SK-N-SH (cell line): ENCODE data around the gene TSC22D2. TPM values are rescaled to one million over a fixed set of nuclear protein-coding genes. Genes with fewer than 3 reads are reported as not detected.

Source experiments
- CTCF ChIA-PET: fragments of 300-600, 350-600 bp; formaldehyde crosslinking; extraction: SDS; loops from one replicate; lab custom pipeline; 2021; lab: Yijun Ruan, JAX
- POLR2A ChIA-PET: fragments of 350-600 bp; sonication (Branson Sonifier 250); formaldehyde crosslinking; extraction: SDS; loops from one replicate; lab custom pipeline; 2020; ENCODE audit warnings: antibody characterized with exemption, inconsistent platforms; lab: Yijun Ruan, JAX
- DNase-seq: peaks from one replicate; pipeline ENCODE4 v3.0.0; 2012
- H2AFZ ChIP-seq: fragments of 200-600 bp; sonication (generic); 2 replicates; pipeline ENCODE4 v1.8.1; 2016; ENCODE audit warnings: antibody characterized with exemption, mild to moderate bottlenecking, low read depth
- H3F3A ChIP-seq: fragments of 200-600 bp; sonication (generic); replicated peaks from 2 replicates; pipeline ENCODE3; 2016; ENCODE audit warnings: antibody characterized with exemption, mild to moderate bottlenecking; ENCODE audit not compliant: insufficient read depth
- H3K27ac ChIP-seq, 2 experiments: fragments of 200-500 bp in 1 of 2; fragments of 200-600 bp in 1 of 2; sonication (Bioruptor generic) in 1 of 2; sonication (generic), shearing (Covaris generic) in 1 of 2; 2 replicates each; pipeline versions ENCODE4 v1.5.1 to v1.6.1; 2014 to 2016; ENCODE audit warnings: low read depth in 2 of 2, inconsistent platforms in 1 of 2, low read length in 1 of 2, mild to moderate bottlenecking in 1 of 2, mixed read lengths in 1 of 2
- H3K27me3 ChIP-seq: fragments of 200-600 bp; sonication (generic), shearing (Covaris generic); 2 replicates; pipeline ENCODE4 v1.6.1; 2016; ENCODE audit warnings: mixed run types; ENCODE audit not compliant: insufficient read depth
- H3K36me3 ChIP-seq, 2 experiments: fragments of 200-500 bp in 1 of 2; fragments of 200-600 bp in 1 of 2; sonication (Bioruptor generic) in 1 of 2; sonication (generic) in 1 of 2; replicated peaks in 1 of 2; 2 replicates each; pipeline versions ENCODE3 to v1.5.1; 2014 to 2016; ENCODE audit warnings: low read length in 1 of 2, mild to moderate bottlenecking in 1 of 2; ENCODE audit not compliant: insufficient read depth in 2 of 2, control insufficient read depth in 1 of 2
- H3K4me1 ChIP-seq, 2 experiments: fragments of 200-500 bp in 1 of 2; fragments of 200-600 bp in 1 of 2; sonication (Bioruptor generic) in 1 of 2; sonication (generic), shearing (Covaris generic) in 1 of 2; 2 replicates each; pipeline versions ENCODE4 v1.5.1 to v1.6.1; 2014 to 2016; ENCODE audit warnings: low read depth in 1 of 2, low read length in 1 of 2, mixed run types in 1 of 2; ENCODE audit not compliant: insufficient read depth in 2 of 2, control insufficient read depth in 1 of 2
- H3K4me2 ChIP-seq: fragments of 200-600 bp; sonication (generic), shearing (Covaris generic); 2 replicates; pipeline ENCODE4 v1.6.1; 2017; ENCODE audit warnings: mixed run types
- H3K4me3 ChIP-seq, 2 experiments: fragments of 200-500 bp in 1 of 2; fragments of 200-600 bp in 1 of 2; sonication (Bioruptor generic) in 1 of 2; sonication (generic), shearing (Covaris generic) in 1 of 2; 2 replicates each; pipeline versions ENCODE4 v1.5.1 to v1.8.1; 2014 to 2016; ENCODE audit warnings: low read depth in 2 of 2, inconsistent platforms in 1 of 2, low read length in 1 of 2, mild to moderate bottlenecking in 1 of 2, mixed read lengths in 1 of 2, moderate library complexity in 1 of 2
- H3K79me2 ChIP-seq: fragments of 200-600 bp; sonication (generic); 2 replicates; pipeline ENCODE4 v1.8.1; 2017; ENCODE audit warnings: mild to moderate bottlenecking; ENCODE audit not compliant: insufficient read depth
- H3K9ac ChIP-seq: fragments of 200-600 bp; sonication (generic); 2 replicates; pipeline ENCODE4 v1.6.1; 2017; ENCODE audit warnings: mixed run types
- H3K9me2 ChIP-seq: fragments of 200-600 bp; sonication (generic); 2 replicates; pipeline ENCODE4 v1.6.1; 2017; ENCODE audit warnings: mixed run types
- H3K9me3 ChIP-seq: fragments of 200-600 bp; sonication (generic); 2 replicates; pipeline ENCODE4 v1.6.1; 2017; ENCODE audit warnings: mixed run types, mild to moderate bottlenecking, moderate library complexity
- H4K20me1 ChIP-seq: fragments of 200-600 bp; sonication (generic); 2 replicates; pipeline ENCODE4 v1.6.1; 2017; ENCODE audit warnings: mild to moderate bottlenecking, mixed run types; ENCODE audit not compliant: insufficient read depth
- EZH2phosphoT487 ChIP-seq: fragments of 200-600 bp; sonication (generic); IDR thresholded peaks from 2 replicates; pipeline ENCODE4 v1.6.1; 2017; ENCODE audit warnings: low read depth, mixed run types, mild to moderate bottlenecking, antibody characterized with exemption, moderate library complexity, borderline replicate concordance
- FOSL2 ChIP-seq: IDR thresholded peaks from 2 replicates; pipeline ENCODE4 v1.4.0; 2012; ENCODE audit warnings: low read depth, mild to moderate bottlenecking, moderate library complexity, borderline replicate concordance
- MXI1 ChIP-seq: IDR thresholded peaks from 2 replicates; pipeline ENCODE4 v1.6.1; 2012; ENCODE audit warnings: mild to moderate bottlenecking, low read depth, low read length, improper control_type of control experiment
- POLR2AphosphoS5 ChIP-seq: IDR thresholded peaks from 2 replicates; pipeline ENCODE4 v1.6.1; 2012; ENCODE audit warnings: low read depth, low read length
- RAD21 ChIP-seq: IDR thresholded peaks from 2 replicates; pipeline ENCODE4 v1.6.1; 2012; ENCODE audit warnings: mild to moderate bottlenecking, low read length
- RCOR1 ChIP-seq: fragments of 150-350 bp; IDR thresholded peaks from 2 replicates; pipeline ENCODE4 v1.6.1; 2017; ENCODE audit warnings: antibody characterized with exemption, low read length
- RXRA ChIP-seq: IDR thresholded peaks from 2 replicates; pipeline ENCODE4 v1.4.0; 2012; ENCODE audit warnings: low read depth, mild to moderate bottlenecking, borderline replicate concordance
- SIN3A ChIP-seq: IDR thresholded peaks from 2 replicates; pipeline ENCODE4 v1.6.1; 2012; ENCODE audit warnings: low read depth, mild to moderate bottlenecking, low read length, moderate library complexity, borderline replicate concordance
- WGBS: methylation state at CpG from one replicate; pipeline ENCODE4 v1.1.6; 2017; ENCODE audit warnings: low lambda C conversion rate; 5-methylcytosine and 5-hydroxymethylcytosine counted together
- polyA plus RNA-seq, 3 experiments: library from polyadenylated mRNA; depleted of rRNA; stranded (reverse); fragments of >200 nt; gene quantifications; 2 replicates each; pipeline ENCODE4 v1.2.3, GENCODE V29; 2012
- TF ChIP-seq, protein P1 (sequence below): IDR thresholded peaks from 2 replicates; pipeline ENCODE4 v1.6.1; 2012; ENCODE audit warnings: mild to moderate bottlenecking, low read depth, low read length, moderate library complexity

Gene TSC22D2
- polyA plus RNA-seq, 1 of the 3 experiments (the other 2 are of a cell fraction): 4.8 TPM

DNA sequence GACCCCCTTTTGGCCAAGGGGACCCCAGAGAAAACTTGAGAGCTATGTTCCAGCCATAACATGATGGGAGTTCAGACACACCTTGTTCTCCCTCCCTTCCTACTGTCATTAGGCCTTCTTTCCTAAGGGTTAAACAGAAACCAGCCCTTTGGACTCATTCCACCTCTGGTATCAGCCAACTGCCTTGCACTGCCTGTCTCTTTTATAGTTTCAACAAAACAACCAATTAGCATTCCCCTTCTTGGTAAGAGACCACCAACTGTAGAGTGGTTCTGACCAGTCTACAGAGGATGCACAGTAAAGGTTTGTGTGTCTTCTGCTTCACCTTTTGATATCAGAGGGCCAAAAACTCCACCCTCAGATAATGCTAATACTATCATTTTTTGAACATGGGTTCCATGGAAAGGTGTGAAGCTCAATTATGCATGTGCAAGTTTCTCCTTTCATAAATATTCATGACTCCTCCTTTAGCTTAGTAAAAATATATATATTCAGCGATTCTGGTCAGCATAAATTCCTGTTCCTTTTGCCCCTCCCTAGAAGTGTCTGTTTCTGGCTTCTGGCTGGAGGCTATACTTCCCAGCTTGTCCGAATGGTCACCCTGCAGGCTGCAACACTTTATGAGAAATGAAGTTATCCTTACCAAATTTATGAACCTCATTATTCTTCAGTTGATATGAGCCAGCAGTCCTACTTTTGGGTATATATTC lies 82.3 kb downstream of the TSC22D2 start:
- Histone ChIP-seq H3K79me2 (no peaks in the 10 kb centered on the region), H3K4me1 (no peaks in the 10 kb centered on the region; a peak in 1 of 4 replicates), H3K9ac (no peak overlapping the region), H3K9me2 (no peaks in the 10 kb centered on the region), H2AFZ (no peak overlapping the region), H3K27ac (no peak overlapping the region)
- CTCF ChIA-PET: interaction anchor here (0.5 to 1.0 kb wide), 3 partner anchors 89 to 218 kb away, joined by 3 read pairs; no protein-coding TSS in a partner anchor
- TF ChIP-seq RXRA: no peak
- TF ChIP-seq MXI1: no peak
- TF ChIP-seq, all 33 proteins: peak for 0
- WGBS: 91% methylated on average over 2 of the region's 2 CpGs
- DNase-seq: no peak
- H3K4me3 ChIP-seq: no peak overlapping the region
- no peak overlapping the region for H3K4me2 ChIP-seq
- POLR2A ChIA-PET: no interaction called here
- H3K9me3 ChIP-seq: 0 out of 2 replicates have a peak, but pooled peaks cover 4% of the 10 kb centered on the region
- peaks cover 0 to 9% of the 10 kb centered on the region in 2 experiments for H3K36me3 ChIP-seq
- H3F3A ChIP-seq: no peaks in the 10 kb centered on the region
- no peaks in the 10 kb centered on the region for H4K20me1 ChIP-seq
- no peaks in the 10 kb centered on the region for H3K27me3 ChIP-seq

DNA sequence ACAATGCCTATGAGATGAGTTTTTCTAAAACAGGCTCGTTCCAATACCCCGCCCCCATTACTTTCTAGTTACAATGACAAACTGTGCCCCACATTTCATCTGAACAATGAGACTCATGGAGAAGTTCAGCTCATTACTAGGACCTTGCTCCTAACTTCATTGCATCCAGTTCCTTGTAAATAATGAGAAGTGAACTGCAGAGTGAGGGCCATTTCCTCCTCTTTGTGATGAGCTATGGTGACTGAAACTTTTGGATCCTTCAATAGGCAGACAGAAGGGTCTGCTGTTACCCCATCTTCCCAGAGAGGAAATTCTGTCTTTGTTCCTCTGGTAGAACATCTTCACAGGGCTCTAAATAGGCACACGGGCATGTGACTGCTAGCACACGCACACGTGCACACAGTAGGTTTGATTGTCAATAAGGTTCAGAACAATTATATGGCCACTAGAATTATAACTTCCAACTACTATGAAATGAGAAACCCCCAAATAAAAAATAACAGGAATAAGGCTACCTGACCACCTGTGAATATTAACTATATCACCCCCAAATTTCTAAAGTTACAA lies 86.4 kb downstream of the TSC22D2 start:
- Histone ChIP-seq H3K27me3 (no peaks in the 10 kb centered on the region), H3K4me1 (peaks cover 0 to 6% of the 10 kb centered on the region in 2 experiments; a peak in 1 of 4 replicates), H3F3A (peaks cover 5% of the 10 kb centered on the region), H3K4me3 (no peak overlapping the region), H3K9me3 (no peaks in the 10 kb centered on the region), H4K20me1 (no peaks in the 10 kb centered on the region), H3K79me2 (no peaks in the 10 kb centered on the region), H3K36me3 (no peaks in the 10 kb centered on the region), H3K9ac (no peak overlapping the region), H2AFZ (0 out of 2 replicates have a peak overlapping the region, but pooled peaks have one; percentile 43), H3K9me2 (no peaks in the 10 kb centered on the region), H3K4me2 (no peak overlapping the region), H3K27ac (no peak overlapping the region)
- POLR2A ChIA-PET: interaction anchor here (1.6 kb wide), 1 partner anchor 86 kb away, joined by 4 read pairs; the partner anchor contains the start of gene TSC22D2
- DNase-seq: no peak
- no peak for TF ChIP-seq POLR2AphosphoS5
- TF ChIP-seq EZH2phosphoT487: no peak
- no peak for TF ChIP-seq RXRA
- no peak for TF ChIP-seq RCOR1
- TF ChIP-seq FOSL2: no peak
- TF ChIP-seq, protein P1, sequence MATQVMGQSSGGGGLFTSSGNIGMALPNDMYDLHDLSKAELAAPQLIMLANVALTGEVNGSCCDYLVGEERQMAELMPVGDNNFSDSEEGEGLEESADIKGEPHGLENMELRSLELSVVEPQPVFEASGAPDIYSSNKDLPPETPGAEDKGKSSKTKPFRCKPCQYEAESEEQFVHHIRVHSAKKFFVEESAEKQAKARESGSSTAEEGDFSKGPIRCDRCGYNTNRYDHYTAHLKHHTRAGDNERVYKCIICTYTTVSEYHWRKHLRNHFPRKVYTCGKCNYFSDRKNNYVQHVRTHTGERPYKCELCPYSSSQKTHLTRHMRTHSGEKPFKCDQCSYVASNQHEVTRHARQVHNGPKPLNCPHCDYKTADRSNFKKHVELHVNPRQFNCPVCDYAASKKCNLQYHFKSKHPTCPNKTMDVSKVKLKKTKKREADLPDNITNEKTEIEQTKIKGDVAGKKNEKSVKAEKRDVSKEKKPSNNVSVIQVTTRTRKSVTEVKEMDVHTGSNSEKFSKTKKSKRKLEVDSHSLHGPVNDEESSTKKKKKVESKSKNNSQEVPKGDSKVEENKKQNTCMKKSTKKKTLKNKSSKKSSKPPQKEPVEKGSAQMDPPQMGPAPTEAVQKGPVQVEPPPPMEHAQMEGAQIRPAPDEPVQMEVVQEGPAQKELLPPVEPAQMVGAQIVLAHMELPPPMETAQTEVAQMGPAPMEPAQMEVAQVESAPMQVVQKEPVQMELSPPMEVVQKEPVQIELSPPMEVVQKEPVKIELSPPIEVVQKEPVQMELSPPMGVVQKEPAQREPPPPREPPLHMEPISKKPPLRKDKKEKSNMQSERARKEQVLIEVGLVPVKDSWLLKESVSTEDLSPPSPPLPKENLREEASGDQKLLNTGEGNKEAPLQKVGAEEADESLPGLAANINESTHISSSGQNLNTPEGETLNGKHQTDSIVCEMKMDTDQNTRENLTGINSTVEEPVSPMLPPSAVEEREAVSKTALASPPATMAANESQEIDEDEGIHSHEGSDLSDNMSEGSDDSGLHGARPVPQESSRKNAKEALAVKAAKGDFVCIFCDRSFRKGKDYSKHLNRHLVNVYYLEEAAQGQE: no peak
- no peak for TF ChIP-seq RAD21
- no peak for TF ChIP-seq SIN3A
- CTCF ChIA-PET: interaction anchor here (0.8 to 2.9 kb wide), 23 partner anchors 10 to 528 kb away, joined by 3 to 27 read pairs (median 4); no protein-coding TSS in a partner anchor
- 94% methylated on average over 5 of the region's 5 CpGs for WGBS
